Stimulated activated CD4-positive, alpha-beta T cell treated with anti-CD3 and anti-CD28 coated beads, Interleukin-1b, Interleukin-23, amount 100 ng/mL, for 48 hours (primary cell): ENCODE results near the gene NPRL2.
A peak's percentile ranks its signal among the peaks of the same experiment; 100 is the strongest.

Experiments used
- DNase-seq: peaks from one replicate; pipeline ENCODE4 v3.0.0-alpha.2; 2020

Gene NPRL2

GRCh38 chr3:50373146-50374051 is 22.8 kb upstream of the NPRL2 start:
- DNase-seq, result no peak

DNA sequence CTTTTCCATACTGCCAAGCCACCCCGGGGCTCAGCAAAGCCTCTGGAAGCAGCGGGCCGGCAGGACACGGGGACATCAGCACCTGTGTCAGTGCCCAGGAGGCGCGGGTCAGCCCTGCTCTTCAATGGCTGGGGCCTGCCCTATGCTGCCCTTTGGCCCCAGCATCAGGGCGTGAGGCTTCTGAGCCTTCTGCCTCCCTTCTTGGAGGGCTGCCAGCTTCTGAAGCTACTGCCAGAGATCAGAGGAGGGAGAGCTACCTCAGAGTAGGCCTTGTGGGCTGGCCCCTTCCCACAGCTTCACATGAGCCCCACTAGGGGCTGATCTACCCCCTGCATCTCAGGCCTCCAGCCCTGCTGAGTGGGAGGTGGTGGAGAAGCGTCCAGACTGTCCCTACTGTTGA is 21.8 kb upstream of the NPRL2 start:
- no peak for DNase-seq

DNA sequence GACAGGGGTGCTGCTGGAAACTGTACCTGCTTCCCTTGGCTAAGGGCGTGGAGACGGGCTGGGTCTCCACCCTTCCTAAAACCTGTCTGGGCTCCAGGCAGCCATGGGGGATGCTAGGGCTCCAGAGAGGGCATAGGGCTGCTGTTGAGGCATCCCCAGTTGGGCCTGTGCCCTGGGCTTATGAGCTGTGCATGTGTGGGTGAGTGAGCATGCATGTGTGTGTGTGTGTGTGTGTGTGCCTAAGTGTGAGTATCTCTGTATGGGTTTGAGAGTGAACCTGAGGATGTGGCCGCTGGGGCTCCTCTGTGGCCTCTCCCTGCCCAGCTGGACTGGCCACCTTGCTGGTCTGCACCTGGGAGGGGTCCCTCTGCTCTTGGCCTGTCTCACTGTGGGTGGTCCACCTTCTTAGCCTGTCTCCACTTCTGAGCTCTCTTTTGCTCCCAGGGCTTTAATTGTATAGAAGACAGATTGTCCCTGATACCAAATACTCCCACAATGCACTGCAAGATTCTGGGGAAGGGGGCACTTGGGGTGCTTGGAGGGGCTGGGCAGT is 20.6 kb upstream of the NPRL2 start:
- DNase-seq, result no peak

GRCh38 chr3:50370594-50370993 is 20.0 kb upstream of the NPRL2 start:
- no peak for DNase-seq

DNA sequence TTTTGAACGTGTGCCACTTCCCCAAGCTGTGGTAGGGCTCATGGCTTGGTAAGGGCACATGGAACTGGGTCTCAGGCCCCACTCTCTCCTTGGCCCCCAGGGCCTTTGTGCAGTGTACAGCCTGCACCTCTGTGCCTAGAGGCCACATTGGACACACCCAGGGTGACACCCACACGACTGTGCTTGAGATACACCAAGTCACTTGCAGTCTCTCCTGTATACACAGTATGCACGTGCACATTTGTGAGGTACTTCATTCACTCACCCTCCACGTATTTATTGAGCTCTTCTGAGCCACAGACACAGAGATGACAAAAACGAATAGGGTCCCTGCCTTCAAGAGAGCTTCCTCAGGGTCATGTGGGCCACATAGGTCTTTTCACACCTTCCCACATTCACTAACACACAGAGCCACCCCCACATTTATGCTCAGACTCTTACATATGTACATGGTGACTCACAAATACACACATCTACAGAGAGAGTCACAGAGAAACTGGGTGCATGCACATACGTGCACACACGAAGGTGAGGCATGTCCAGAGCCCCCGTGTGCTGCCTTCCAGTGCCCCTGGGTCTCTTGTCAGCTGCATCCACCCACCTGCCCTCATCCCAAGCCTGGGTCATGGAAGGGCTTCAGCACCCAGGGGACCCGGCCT is 18.6 kb upstream of the NPRL2 start:
- no peak for DNase-seq

DNA sequence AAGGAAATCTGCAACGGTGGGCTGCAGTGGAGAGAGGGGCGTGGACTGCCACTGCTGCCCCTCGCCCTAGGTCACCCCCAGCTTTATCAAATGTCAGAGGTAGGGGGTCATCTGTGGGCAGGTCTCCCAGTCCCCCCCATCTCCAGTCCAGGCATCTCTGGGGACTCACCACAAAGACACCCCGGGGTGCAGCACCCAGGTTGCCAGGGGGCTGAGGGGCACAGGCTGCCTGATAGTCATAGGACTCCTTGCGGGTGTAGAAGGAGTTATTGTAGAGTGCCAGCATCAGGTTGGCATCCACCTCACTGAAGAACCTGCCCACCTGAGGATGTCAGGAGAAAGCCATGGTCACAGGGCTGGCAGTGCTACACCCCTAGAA is 15.3 kb upstream of the NPRL2 start:
- DNase-seq, result no peak

DNA sequence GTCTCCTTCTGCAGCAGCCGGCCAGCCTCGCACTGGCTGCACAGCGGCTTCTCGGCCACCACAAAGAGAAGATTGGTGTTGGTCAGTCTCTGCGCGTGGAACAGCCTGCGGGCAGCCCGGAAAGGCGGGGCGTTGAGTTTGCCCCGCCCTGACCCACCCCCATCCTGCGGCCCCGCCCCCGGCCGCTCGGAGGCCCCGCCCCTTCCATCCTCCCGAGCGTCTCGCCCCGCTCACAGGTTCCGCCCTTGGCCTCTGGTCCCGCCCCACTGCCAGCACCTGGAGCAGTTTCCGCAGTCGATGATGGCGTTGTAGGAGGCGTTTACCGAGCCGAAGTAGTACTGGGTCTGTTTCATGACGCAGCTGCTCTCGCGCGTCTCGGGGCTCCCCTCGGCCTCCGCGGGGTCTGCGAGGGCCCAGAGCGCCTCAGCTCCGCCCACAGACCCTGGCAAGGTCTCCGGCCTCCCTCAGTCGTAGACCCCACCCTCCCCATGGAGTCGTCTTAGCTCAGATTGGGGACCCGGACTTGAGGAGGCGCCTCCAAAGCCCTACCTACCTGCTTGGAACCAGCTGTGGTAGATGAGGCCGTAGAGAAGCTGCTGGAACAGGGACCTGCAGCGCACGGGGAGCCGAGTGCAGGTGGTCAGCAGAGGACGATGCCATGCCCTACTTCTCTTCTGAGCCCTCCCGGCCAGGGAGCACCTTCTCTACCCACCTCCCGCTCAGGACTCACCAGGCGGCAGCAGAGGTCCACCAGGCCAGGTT is 14.7 kb upstream of the NPRL2 start:
- peak; percentile 95 for DNase-seq

DNA sequence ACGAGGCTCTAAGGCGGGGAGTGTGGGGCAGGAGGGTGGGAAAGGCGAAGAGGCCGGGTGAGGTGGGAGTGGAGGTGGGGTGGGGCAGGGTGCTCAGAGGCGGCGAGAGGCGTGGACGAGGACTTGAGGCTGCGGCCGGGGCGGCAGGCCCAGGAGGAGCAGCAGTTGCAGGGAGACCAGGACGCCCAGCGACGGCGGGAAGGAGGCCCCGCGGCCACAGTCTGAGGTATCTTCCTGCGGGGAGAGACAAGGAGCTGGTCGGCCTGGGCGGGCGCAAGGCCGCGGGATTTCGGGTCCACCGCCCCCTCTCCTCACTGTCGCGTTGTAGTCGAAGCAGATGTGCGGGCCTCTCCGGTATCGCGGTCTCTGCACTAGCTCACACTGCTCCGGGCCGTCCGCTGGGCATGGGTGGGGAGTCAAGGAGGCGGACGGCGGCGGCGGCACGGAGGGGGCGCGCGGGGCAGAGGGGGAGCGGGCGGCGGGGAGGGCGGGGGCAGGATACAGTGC is 14.1 kb upstream of the NPRL2 start:
- no peak for DNase-seq

GRCh38 chr3:50359760-50360110 is 9.2 kb upstream of the NPRL2 start:
- no peak for DNase-seq

DNA sequence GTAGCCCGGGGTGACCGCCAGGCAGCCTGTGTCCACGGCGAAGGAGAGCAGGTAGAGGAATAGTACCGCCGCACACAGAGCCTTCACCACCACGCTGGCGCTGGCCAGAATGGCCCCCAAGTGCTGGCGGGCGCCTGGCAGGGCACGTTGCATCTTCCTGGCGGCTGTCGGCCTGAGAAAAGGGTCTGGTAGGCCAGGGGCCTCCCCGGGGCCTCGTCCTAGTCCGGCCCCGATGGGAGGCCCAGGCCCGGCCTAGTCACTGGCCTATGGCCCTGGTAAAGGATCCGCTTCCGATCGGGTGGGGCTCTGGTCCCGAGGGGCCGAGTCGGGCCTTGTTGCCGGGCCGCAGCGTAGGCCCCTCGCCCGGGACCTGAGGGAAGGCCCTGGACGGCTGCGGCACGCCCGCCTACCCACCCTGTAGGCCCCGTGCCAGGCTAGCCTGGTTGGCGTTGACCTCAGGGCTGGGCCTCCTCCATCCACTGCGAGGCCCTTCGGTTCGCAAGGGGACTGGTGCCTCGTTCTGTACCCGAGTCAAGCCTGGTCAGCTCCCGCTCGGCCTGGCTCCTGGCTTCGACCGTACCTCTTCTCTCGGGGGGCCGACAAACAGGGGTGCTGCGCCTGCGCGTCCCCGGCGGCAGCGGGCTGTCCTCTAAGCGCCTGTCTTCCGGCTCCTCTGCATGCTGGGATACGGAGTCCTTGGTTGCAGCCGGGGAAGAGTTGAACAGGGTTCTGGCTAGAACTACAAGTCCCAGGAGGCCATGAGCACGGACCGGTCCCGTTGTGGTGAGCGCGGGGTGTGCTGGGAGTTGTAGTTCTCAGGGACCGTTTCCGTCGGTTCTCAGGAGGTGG is 8.6 kb upstream of the NPRL2 start, which contains the start of gene TMEM115:
TSS of gene TMEM115 (minus strand) at position 611 of the 849 bp plus-strand sequence. CDS start at position 153, 458 bp downstream.
- peak; percentile 96 for DNase-seq

GRCh38 chr3:50358355-50358910 is 7.9 kb upstream of the NPRL2 start:
- no peak for DNase-seq

GRCh38 chr3:50357481-50357880 is 6.9 kb upstream of the NPRL2 start:
- no peak for DNase-seq

DNA sequence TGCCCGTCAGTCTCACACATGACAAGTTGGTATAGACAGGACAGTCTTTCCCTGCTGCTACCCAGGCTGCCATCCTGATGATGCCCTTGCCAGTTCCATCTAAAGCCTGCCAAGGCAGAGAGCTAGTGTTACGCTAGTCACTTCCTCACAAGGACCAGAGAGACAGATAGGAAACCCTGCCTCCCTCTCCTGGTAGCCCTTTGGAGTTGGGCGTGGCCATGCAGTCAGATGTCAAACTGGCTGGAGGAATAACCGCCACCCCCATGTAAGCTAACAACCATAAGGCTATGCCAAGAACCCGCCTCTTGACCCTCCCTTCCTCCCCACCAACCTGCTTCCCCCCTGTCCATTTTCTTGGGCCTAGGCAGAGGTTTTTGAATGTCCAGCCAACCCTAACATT is 6.0 kb upstream of the NPRL2 start:
- no peak for DNase-seq

DNA sequence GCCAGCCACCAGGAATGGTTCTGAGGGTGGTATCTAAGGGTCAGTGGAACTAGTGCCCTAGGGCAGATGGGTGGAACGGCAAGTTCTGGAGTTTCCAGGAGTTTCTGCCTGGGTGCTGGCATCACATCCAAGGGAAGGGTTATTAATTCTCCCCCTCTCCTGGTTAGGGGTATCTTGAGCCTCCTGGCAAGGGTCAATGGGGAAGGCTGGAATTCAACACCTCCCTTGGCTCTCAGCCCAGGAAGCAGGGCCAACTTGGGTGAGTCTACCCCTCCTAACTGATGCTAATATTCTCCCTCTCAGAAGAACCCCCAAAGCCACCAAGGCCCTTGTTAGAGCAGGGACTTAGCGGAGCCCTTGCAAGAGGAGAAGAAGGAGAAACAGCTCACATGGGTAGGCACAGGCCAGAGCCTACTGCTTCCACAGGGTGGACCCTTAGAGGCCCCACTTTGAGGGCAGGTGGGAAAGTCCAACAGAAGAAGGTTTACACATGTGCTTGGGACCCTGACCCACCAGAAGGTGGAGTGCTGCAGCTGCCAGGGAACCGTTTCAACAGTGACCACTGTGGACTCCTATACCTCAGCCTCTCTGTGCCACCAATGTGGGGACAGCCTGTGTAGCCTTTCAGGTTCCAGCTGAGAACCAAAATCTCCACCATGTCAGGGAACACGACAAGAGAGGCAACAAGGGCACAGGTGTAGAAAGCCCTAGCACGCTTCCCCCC is 5.4 kb upstream of the NPRL2 start:
- DNase-seq, result no peak

GRCh38 chr3:50354850-50355249 is 4.3 kb upstream of the NPRL2 start:
- DNase-seq, result no peak

GRCh38 chr3:50354186-50354764 is 3.7 kb upstream of the NPRL2 start:
- no peak for DNase-seq

GRCh38 chr3:50353245-50354004 is 2.9 kb upstream of the NPRL2 start:
- no peak for DNase-seq

DNA sequence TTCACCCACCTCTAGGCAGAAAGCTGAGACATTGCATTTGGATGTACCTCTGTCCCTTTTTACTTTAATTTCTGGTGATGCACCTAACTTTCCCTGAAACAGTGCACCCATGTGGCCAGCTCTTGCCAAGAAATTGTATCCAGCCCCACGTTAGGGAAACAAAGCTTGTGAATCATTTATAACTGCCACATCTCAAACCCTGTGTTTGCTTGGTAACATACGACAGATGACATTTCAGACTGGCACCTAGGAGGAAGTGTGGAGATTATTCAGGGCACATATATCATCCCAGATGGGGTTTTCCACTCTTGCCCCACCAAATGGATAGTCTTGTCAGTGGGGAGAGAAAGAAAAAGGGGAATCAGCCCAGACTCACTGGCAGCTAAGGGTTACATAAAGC is 2.2 kb upstream of the NPRL2 start:
- no peak for DNase-seq

GRCh38 chr3:50351323-50351697 is 735 bp upstream of the NPRL2 start:
- DNase-seq, result no peak

DNA sequence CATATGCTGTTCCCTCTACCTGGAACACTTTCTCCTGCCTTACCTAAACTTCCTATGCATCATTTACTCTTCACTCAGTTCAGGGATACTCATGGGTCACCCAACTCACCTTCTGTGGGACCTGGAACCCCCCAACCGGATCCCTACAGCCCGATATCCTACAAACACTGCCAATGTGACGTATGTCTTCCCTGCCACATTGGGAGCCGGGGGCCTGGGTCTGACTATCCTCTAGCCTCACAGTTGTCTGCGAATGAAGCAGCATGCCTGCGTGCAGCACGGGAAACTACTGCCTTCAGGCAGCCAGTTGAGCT is 405 bp downstream of the NPRL2 start:
- DNase-seq, result no peak
